K562 (cell line): ENCODE measurements around the gene SLC17A1. TPM values are rescaled to one million over a fixed set of nuclear protein-coding genes. Genes with fewer than 3 reads are reported as not detected.

ENCODE experiments used
- ATAC-seq: fragments of 200-7000 bp; cut with Tn5 transposase; 3 replicates; pipeline ENCODE4 v1.9.1; 2020; ENCODE audit warnings: moderate library complexity
- BruUV-seq: library from RNA; stranded (reverse); fragments of 400-500 nt; replicated peaks from 2 replicates; lab custom pipeline; 2021; lab: Mats Ljungman, UMichigan
- CTCF ChIA-PET: fragments of 300-600 bp; formaldehyde crosslinking; extraction: SDS; loops from one replicate; lab custom pipeline; 2021; ENCODE audit warnings: low intra/inter-chr PET ratio; lab: Yijun Ruan, JAX
- POLR2A ChIA-PET: fragments of 300-600, 350-650 bp; sonication (Branson Sonifier 250); formaldehyde crosslinking; extraction: SDS; loops from one replicate; lab custom pipeline; 2021; ENCODE audit warnings: antibody characterized with exemption, inconsistent platforms; lab: Yijun Ruan, JAX
- DNase-seq, 4 experiments: peaks; one replicate each; pipeline versions ENCODE4 v3.0.0 to v3.0.0-alpha.2; 2011 to 2018; ENCODE audit warnings: low spot score in 3 of 4, mixed read lengths in 3 of 4; ENCODE audit errors: extremely low read depth in 1 of 4
- FAIRE-seq: peaks from 2 replicates; lab custom pipeline; 2011; peaks lifted over from hg19 to GRCh38; lab: Jason Lieb, UNC
- H2AFZ ChIP-seq: 2 replicates; pipeline ENCODE4 v1.6.0; 2011; ENCODE audit warnings: low read depth, low read length, control low read depth, inconsistent platforms
- H3K27ac ChIP-seq: fragments of 200-600 bp; 3 replicates; pipeline ENCODE4 v1.8.0; 2011; ENCODE audit warnings: low read depth, mild to moderate bottlenecking, control low read depth, inconsistent platforms, low read length, moderate library complexity, mixed read lengths; ENCODE audit errors: extremely low read depth
- H3K27me3 ChIP-seq, 2 experiments: fragments of 300-600 bp in 1 of 2; 2 replicates in 1 of 2; 3 replicates in 1 of 2; pipeline versions ENCODE4 v1.6.0 to v1.8.0; 2011; ENCODE audit warnings: inconsistent platforms in 2 of 2, low read length in 2 of 2, mild to moderate bottlenecking in 1 of 2, mixed read lengths in 1 of 2, moderate library complexity in 1 of 2; ENCODE audit not compliant: control insufficient read depth in 2 of 2, insufficient read depth in 2 of 2
- H3K36me3 ChIP-seq: fragments of 300-600 bp; 3 replicates; pipeline ENCODE4 v1.8.0; 2011; ENCODE audit warnings: mild to moderate bottlenecking, low read length, inconsistent platforms; ENCODE audit not compliant: control insufficient read depth, insufficient read depth
- H3K4me1 ChIP-seq, 2 experiments: fragments of 200-600 bp in 1 of 2; replicated peaks in 1 of 2; 2 replicates in 1 of 2; 3 replicates in 1 of 2; pipeline versions ENCODE4 v1.5.1 to v1.8.0; 2011; ENCODE audit warnings: inconsistent platforms in 2 of 2, low read length in 2 of 2, mild to moderate bottlenecking in 1 of 2, mixed read lengths in 1 of 2, moderate library complexity in 1 of 2; ENCODE audit not compliant: control insufficient read depth in 2 of 2, insufficient read depth in 2 of 2
- H3K4me2 ChIP-seq: 2 replicates; pipeline ENCODE4 v1.6.1; 2011; ENCODE audit warnings: low read length, control low read depth, inconsistent platforms, mixed read lengths; ENCODE audit not compliant: insufficient read depth
- H3K4me3 ChIP-seq: fragments of 200-600 bp; sonication (generic), shearing (Covaris generic); 2 replicates; pipeline ENCODE4 v1.5.1; 2016; ENCODE audit warnings: control low read depth, inconsistent platforms
- H3K79me2 ChIP-seq: fragments of 200-600 bp; 3 replicates; pipeline ENCODE4 v1.8.0; 2011; ENCODE audit warnings: low read length, inconsistent platforms; ENCODE audit not compliant: control insufficient read depth, insufficient read depth
- H3K9ac ChIP-seq, 2 experiments: 2 replicates each; pipeline versions ENCODE4 v1.6.0 to v1.6.1; 2011; ENCODE audit warnings: low read depth in 2 of 2, low read length in 2 of 2, control low read depth in 1 of 2, inconsistent platforms in 1 of 2, mild to moderate bottlenecking in 1 of 2, mixed read lengths in 1 of 2; ENCODE audit not compliant: insufficient read depth in 1 of 2
- H3K9me1 ChIP-seq: one replicate; pipeline ENCODE4 v1.6.0; 2011; ENCODE audit warnings: inconsistent platforms, mild to moderate bottlenecking, low read length, moderate library complexity; ENCODE audit not compliant: control insufficient read depth, insufficient read depth
- H3K9me3 ChIP-seq: replicated peaks from 2 replicates; pipeline ENCODE4 v1.5.1; 2011; ENCODE audit warnings: low read depth, low read length, inconsistent platforms; ENCODE audit not compliant: control insufficient read depth, insufficient read depth
- H4K20me1 ChIP-seq: replicated peaks from 2 replicates; pipeline ENCODE4 v1.6.1; 2011; ENCODE audit warnings: low read length, inconsistent platforms, mixed read lengths; ENCODE audit not compliant: control insufficient read depth, insufficient read depth
- ARHGAP35 ChIP-seq: fragments of 450-650 bp; IDR thresholded peaks from 2 replicates; pipeline ENCODE4 v1.6.1; 2018; ENCODE audit not compliant: partially characterized antibody
- DLX4 ChIP-seq: fragments of 250-450 bp; sonication (Bioruptor Pico); IDR thresholded peaks from 2 replicates; pipeline ENCODE4 v1.6.1; 2021; ENCODE audit warnings: mild to moderate bottlenecking
- EP300 ChIP-seq: IDR thresholded peaks from 2 replicates; pipeline ENCODE4 v1.6.1; 2012; ENCODE audit warnings: low read length, improper control_type of control experiment
- HDAC2 ChIP-seq: fragments of 450-650 bp; IDR thresholded peaks from 2 replicates; pipeline ENCODE4 v1.6.1; 2016; ENCODE audit warnings: mild to moderate bottlenecking
- KLF1 ChIP-seq: fragments of 450-650 bp; IDR thresholded peaks from 2 replicates; pipeline ENCODE4 v1.6.1; 2016; ENCODE audit warnings: missing genetic modification characterization, missing compliant biosample characterization
- RBFOX2 ChIP-seq: fragments of 200-400 bp; formaldehyde crosslinking; IDR thresholded peaks from 2 replicates; pipeline ENCODE4 v1.6.1; 2017; ENCODE audit warnings: low read depth, mild to moderate bottlenecking, low read length, moderate library complexity
- SREBF1 ChIP-seq: fragments of 150-350 bp; IDR thresholded peaks from 2 replicates; pipeline ENCODE4 v1.6.1; 2014; ENCODE audit warnings: antibody characterized with exemption, low read depth, low read length, borderline replicate concordance
- ZNF639 ChIP-seq, 2 experiments: fragments of 200-800 bp in 1 of 2; sonication (Bioruptor generic) in 1 of 2; sonication (generic) in 1 of 2; formaldehyde crosslinking in 1 of 2; IDR thresholded peaks in 1 of 2; conservative IDR thresholded peaks in 1 of 2; 2 replicates each; pipeline versions ENCODE4 v1.5.0 to v1.6.1; 2016 to 2020; ENCODE audit warnings: missing compliant biosample characterization in 1 of 2, missing genetic modification characterization in 1 of 2, missing genetic modification reagents in 1 of 2
- ZNF785 ChIP-seq: fragments of 250-450 bp; sonication (Bioruptor Pico); IDR thresholded peaks from 2 replicates; pipeline ENCODE4 v1.4.0; 2020; ENCODE audit warnings: mild to moderate bottlenecking
- WGBS: fragments of 100-300 bp; shearing (Covaris generic); methylation state at CpG from one replicate; pipeline ENCODE4 v1.1.6; 2016; ENCODE audit warnings: low coverage, mixed read lengths; ENCODE audit not compliant: insufficient coverage; ENCODE audit errors: missing lambda C conversion rate; 5-methylcytosine and 5-hydroxymethylcytosine counted together
- in situ Hi-C: fragments of 300-500 bp; cut with MboI; formaldehyde crosslinking; loops from 4 replicates; pipeline ENCODE4 v1.15.0; 2018; ENCODE audit warnings: inconsistent platforms, mixed read lengths
- intact Hi-C: fragments of 100-400 bp; cut with micrococcal nuclease; formaldehyde crosslinking; loops from 2 replicates; pipeline ENCODE4 v1.14.2; 2022
- polyA plus RNA-seq, 8 experiments: library from polyadenylated mRNA; depleted of rRNA in 4 of 8; stranded (reverse) in 5 of 8; unstranded in 3 of 8; fragments of >200 nt; fragmentation: Nextera tagmentation in 2 of 8; fragmentation: Illumina TruSeq in 1 of 8; extraction: Ambion mirVana in 2 of 8; extraction: Trizol in 1 of 8; gene quantifications; 2 replicates each; pipeline versions ENCODE4 v1.2.1 to v1.2.3, GENCODE V29; 2011 to 2014; ENCODE audit warnings: inconsistent platforms in 1 of 8, missing spikeins in 1 of 8
- total RNA-seq, 7 experiments: library from RNA; depleted of rRNA in 6 of 7; stranded (reverse); fragments of >200 nt in 6 of 7; fragmentation: Illumina TruSeq in 2 of 7; extraction: Trizol in 2 of 7; gene quantifications; 2 replicates each; pipeline versions ENCODE4 v1.2.1 to v1.2.3, GENCODE V29; 2011 to 2021; ENCODE audit warnings: low replicate concordance in 1 of 7
- TF ChIP-seq, protein P1 (sequence below), 2 experiments: fragments of 450-650 bp in 1 of 2; sonication (generic) in 1 of 2; formaldehyde crosslinking in 1 of 2; IDR thresholded peaks; 2 replicates each; pipeline versions ENCODE4 v1.7.1 to v1.9.0; 2016 to 2022; ENCODE audit warnings: inconsistent platforms in 1 of 2, mild to moderate bottlenecking in 1 of 2, missing genetic modification reagents in 1 of 2

SLC17A1 gene
- total and polyA plus RNA-seq, 9 of the 15 experiments (the other 6 are each of a cell fraction or from before 2014, with no cell fraction given): not detected

DNA sequence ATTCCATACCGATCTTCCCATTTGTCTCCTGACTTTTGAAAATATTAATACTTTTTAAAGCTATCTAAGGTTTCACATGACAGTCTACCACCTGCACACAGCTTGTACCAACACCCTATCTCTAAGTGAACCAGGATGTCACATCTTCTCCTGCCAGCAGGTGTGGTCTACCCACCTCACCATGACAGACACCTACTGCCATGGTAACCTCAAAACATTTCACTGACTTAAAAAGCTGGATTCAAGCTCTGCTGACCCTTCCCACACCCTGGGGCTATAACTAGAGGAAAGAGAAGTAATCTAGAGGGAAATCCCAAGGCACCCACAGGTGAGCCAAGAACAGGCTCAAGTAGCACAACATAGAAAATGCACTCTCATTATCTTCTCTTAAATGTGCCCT is 41.0 kb upstream of the SLC17A1 start:
- Histone ChIP-seq H3K4me3 (no peak overlapping the region), H3K27me3 (no peaks in the 10 kb centered on the region), H3K4me2 (no peak overlapping the region), H3K79me2 (no peaks in the 10 kb centered on the region), H3K4me1 (no peaks in the 10 kb centered on the region; a peak in 2 of 5 replicates), H2AFZ (no peak overlapping the region), H3K9me1 (no peaks in the 10 kb centered on the region), H3K9me3 (no peaks in the 10 kb centered on the region), H3K9ac (no peak overlapping the region), H3K27ac (no peak overlapping the region), H3K36me3 (no peaks in the 10 kb centered on the region), H4K20me1 (no peaks in the 10 kb centered on the region)
- 10% methylated on average over 1 of the region's 1 CpG for WGBS
- BruUV-seq: no TSS peak
- CTCF ChIA-PET: no interaction called here
- POLR2A ChIA-PET: no interaction called here
- ATAC-seq (no peak), FAIRE-seq (no peak), DNase-seq (no peak)
- in situ Hi-C loops: no loop called here
- intact Hi-C loops: no loop called here
- TF ChIP-seq HDAC2: no peak
- TF ChIP-seq ZNF785 (CRISPR knock-in tag): no peak
- no peak for TF ChIP-seq RBFOX2
- TF ChIP-seq ARHGAP35: no peak
- no peak for TF ChIP-seq ZNF639 (CRISPR knock-in tag; conservative IDR thresholded peaks at IDR 0.05 in 1 of 2, IDR thresholded peaks at IDR 0.05 in 1 of 2)
- TF ChIP-seq EP300: no peak
- TF ChIP-seq KLF1 (tag): no peak
- TF ChIP-seq SREBF1: no peak
- TF ChIP-seq, protein P1, sequence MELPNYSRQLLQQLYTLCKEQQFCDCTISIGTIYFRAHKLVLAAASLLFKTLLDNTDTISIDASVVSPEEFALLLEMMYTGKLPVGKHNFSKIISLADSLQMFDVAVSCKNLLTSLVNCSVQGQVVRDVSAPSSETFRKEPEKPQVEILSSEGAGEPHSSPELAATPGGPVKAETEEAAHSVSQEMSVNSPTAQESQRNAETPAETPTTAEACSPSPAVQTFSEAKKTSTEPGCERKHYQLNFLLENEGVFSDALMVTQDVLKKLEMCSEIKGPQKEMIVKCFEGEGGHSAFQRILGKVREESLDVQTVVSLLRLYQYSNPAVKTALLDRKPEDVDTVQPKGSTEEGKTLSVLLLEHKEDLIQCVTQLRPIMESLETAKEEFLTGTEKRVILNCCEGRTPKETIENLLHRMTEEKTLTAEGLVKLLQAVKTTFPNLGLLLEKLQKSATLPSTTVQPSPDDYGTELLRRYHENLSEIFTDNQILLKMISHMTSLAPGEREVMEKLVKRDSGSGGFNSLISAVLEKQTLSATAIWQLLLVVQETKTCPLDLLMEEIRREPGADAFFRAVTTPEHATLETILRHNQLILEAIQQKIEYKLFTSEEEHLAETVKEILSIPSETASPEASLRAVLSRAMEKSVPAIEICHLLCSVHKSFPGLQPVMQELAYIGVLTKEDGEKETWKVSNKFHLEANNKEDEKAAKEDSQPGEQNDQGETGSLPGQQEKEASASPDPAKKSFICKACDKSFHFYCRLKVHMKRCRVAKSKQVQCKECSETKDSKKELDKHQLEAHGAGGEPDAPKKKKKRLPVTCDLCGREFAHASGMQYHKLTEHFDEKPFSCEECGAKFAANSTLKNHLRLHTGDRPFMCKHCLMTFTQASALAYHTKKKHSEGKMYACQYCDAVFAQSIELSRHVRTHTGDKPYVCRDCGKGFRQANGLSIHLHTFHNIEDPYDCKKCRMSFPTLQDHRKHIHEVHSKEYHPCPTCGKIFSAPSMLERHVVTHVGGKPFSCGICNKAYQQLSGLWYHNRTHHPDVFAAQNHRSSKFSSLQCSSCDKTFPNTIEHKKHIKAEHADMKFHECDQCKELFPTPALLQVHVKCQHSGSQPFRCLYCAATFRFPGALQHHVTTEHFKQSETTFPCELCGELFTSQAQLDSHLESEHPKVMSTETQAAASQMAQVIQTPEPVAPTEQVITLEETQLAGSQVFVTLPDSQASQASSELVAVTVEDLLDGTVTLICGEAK (IDR thresholded peaks at IDR 0.05): no peak
- TF ChIP-seq, protein P1 (CRISPR knock-in tag; IDR thresholded peaks at IDR 0.05): no peak
- TF ChIP-seq DLX4 (CRISPR knock-in tag): no peak
